Mucosa of descending colon (tissue), 3 donors: ENCODE results near the gene BIRC7. TPM values are rescaled to one million over a fixed set of nuclear protein-coding genes. Genes with fewer than 3 reads are reported as not detected.

Experiments used
- ATAC-seq: fragments of 200-7000 bp; cut with Tn5 transposase; one replicate; pipeline ENCODE4 v1.9.1; 2020; ENCODE audit warnings: mild to moderate bottlenecking, moderate library complexity
- DNase-seq, 3 donors: peaks; one replicate each; pipeline ENCODE4 v3.0.0-alpha.2; 2020
- H3K36me3 ChIP-seq: fragments of 200-600 bp; one replicate; pipeline ENCODE4 v1.8.0; 2021; ENCODE audit warnings: low read depth, mild to moderate bottlenecking
- H3K4me1 ChIP-seq: fragments of 200-600 bp; one replicate; pipeline ENCODE4 v1.8.0; 2021; ENCODE audit warnings: low read depth, mild to moderate bottlenecking
- H3K4me3 ChIP-seq: fragments of 200-600 bp; one replicate; pipeline ENCODE4 v1.8.0; 2021; ENCODE audit warnings: mild to moderate bottlenecking
- H3K9me3 ChIP-seq: fragments of 200-600 bp; one replicate; pipeline ENCODE4 v1.8.0; 2021; ENCODE audit warnings: mild to moderate bottlenecking
- intact Hi-C, 2 donors: fragments of 100-400 bp; cut with DNase I in 1 of 2; cut with micrococcal nuclease in 1 of 2; formaldehyde crosslinking; loops; one replicate each; pipeline versions ENCODE4 v1.11.0 to v1.11.1; 2022; cut with DNase I, micrococcal nuclease
- total RNA-seq, 3 donors: library from RNA; stranded (reverse); fragmentation: NEBNext Ultra II Directional in 2 of 3; extraction: Animal tissue kit (Norgen Biotek cat#: 25700) in 2 of 3; gene quantifications; one replicate each; pipeline versions ENCODE4 v1.2.1 to v1.2.4, GENCODE V29; 2021 to 2023
- TF ChIP-seq, protein P1 (sequence below): fragments of 200-600 bp; IDR thresholded peaks from one replicate; pipeline ENCODE4 v1.8.0; 2022; ENCODE audit warnings: antibody characterized with exemption, mild to moderate bottlenecking
- donor health status: DM: no; HTN: no; CAD: no; lungs with moderate emphysema.
- donor health status: DM: no; HTN: no; CAD: no.
- donor health status: DM: no; HTN: yes; CAD: no.

Gene BIRC7
- total RNA-seq, 3 donors from 2014 or later: 0.22 TPM; not detected in 2

DNA sequence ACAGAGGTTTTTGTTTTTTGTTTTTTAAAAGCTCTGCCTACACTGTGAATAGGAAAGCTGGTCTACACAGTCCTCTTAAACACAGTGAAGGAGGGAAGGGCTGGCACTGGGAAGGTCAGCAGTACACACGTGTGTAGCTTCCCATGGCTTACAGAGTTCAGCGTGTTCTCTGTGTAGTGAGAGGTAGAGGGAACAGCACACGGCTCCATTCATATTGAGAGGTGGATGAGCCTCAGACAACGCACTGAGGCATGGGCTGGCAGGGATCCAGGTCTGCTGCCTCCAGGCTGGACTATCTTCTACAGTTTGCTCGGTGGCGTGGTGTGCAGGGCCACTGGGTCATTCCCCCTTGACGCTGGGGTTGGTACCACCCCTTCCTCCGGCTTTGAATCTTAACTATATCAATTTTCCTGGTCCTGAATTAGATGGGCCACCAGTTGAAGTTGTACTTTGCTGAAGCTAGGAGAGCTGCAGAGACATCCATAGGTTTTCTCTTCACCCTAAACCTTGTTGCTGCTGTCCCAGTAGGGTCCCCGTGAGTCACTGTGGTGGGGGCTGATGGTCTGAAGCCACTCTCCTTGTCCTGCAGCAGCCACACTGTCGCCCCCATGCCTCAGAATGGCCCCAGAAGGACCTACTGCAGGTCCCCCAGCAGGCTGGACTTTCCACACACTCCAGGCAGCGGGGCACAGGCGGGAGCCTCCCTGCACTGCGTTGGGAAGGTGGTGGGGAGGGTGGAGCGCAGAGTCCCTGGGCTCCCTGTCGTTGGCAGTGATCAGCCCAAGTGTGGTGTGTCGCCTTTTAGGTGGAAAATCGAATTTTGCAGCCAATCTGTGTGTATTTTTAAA, 38.9 kb downstream of the BIRC7 start:
- H3K4me1 ChIP-seq: peaks cover 16% of the 10 kb centered on the region
- intact Hi-C loops: no loop called here
- no peak for ATAC-seq
- no peaks in the 10 kb centered on the region for H3K36me3 ChIP-seq
- no peaks in the 10 kb centered on the region for H3K9me3 ChIP-seq
- TF ChIP-seq, protein P1, sequence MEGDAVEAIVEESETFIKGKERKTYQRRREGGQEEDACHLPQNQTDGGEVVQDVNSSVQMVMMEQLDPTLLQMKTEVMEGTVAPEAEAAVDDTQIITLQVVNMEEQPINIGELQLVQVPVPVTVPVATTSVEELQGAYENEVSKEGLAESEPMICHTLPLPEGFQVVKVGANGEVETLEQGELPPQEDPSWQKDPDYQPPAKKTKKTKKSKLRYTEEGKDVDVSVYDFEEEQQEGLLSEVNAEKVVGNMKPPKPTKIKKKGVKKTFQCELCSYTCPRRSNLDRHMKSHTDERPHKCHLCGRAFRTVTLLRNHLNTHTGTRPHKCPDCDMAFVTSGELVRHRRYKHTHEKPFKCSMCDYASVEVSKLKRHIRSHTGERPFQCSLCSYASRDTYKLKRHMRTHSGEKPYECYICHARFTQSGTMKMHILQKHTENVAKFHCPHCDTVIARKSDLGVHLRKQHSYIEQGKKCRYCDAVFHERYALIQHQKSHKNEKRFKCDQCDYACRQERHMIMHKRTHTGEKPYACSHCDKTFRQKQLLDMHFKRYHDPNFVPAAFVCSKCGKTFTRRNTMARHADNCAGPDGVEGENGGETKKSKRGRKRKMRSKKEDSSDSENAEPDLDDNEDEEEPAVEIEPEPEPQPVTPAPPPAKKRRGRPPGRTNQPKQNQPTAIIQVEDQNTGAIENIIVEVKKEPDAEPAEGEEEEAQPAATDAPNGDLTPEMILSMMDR: no peak
- no peak for DNase-seq
- H3K4me3 ChIP-seq: no peak overlapping the region

DNA sequence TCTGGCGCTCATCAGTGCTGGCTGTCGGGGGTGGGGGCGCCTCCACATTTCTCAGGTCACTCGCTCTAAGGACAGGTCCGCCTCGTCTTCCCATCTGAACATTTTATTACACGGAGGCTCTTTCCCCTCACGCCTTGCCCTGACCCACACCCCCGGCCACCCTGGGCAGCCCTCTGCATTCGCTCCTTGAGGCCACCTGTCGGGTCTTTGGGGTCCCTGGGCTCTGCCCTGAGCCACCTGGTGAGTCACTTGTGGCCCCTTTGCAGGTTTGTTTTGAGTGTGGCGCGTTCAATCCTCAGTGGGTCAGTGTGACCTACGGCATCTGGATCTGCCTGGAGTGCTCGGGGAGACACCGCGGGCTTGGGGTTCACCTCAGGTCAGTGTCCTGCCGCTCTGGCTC, 40.1 kb downstream of the BIRC7 start:
- ATAC-seq (no peak), DNase-seq (no peak)
- no peaks in the 10 kb centered on the region for H3K9me3 ChIP-seq
- H3K4me3 ChIP-seq: no peak overlapping the region
- H3K36me3 ChIP-seq: no peaks in the 10 kb centered on the region
- intact Hi-C loops: no loop called here
- TF ChIP-seq, protein P1: no peak
- peaks cover 16% of the 10 kb centered on the region for H3K4me1 ChIP-seq

DNA sequence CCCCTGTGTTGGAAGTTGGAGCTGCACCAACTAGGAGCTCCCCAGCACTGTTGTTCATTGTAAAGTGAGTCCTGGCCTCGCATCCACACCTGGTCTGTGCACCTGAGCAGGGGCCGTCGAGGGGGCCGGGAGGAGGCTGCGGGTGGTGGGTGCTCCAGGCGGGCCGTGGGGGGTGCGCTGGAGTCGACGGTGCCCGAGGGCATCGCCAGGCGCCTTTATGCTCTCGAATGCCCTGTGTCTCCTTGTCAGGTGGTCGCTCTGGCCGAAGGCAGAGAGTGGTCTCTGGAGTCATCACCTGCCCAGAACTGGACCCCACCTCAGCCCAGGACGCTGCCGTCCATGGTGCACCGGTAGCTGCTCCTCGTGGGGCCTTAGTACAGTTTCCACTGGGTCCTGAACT, 41.3 kb downstream of the BIRC7 start:
- Histone ChIP-seq H3K36me3 (no peaks in the 10 kb centered on the region), H3K4me1 (peaks cover 16% of the 10 kb centered on the region), H3K9me3 (no peaks in the 10 kb centered on the region), H3K4me3 (no peak overlapping the region)
- TF ChIP-seq, protein P1: no peak
- intact Hi-C loops: no loop called here
- ATAC-seq (no peak), DNase-seq (no peak)

GRCh38 chr20:63277466-63278272, 42.0 kb downstream of the BIRC7 start:
- Histone ChIP-seq H3K4me1 (peaks cover 16% of the 10 kb centered on the region), H3K4me3 (no peak overlapping the region), H3K36me3 (no peaks in the 10 kb centered on the region), H3K9me3 (no peaks in the 10 kb centered on the region)
- no peak for ATAC-seq
- TF ChIP-seq, protein P1: no peak
- intact Hi-C loops: no loop called here
- DNase-seq: no peak

DNA sequence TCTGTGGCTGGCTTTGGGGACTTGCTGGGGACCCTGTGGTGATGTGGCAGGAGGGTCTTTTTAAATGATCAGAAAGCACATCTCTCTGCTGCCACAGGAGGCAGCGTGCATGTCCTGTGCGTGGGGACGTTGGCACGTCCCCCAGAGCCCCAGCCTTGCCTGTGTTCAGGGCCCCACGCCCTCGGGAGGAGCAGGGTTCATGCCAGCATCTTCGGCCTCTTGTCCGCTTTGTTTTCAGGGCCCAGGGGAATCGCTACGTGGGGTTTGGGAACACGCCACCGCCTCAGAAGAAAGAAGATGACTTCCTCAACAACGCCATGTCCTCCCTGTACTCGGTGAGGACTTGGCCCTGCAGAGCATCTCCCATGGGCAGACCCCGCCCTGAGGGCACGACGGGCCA, 43.0 kb downstream of the BIRC7 start:
- intact Hi-C loops: no loop called here
- no peaks in the 10 kb centered on the region for H3K36me3 ChIP-seq
- no peak for ATAC-seq

More for the DNA sequence above, 43.0 kb downstream of the BIRC7 start:
- Histone ChIP-seq H3K9me3 (no peaks in the 10 kb centered on the region), H3K4me1 (peaks cover 11% of the 10 kb centered on the region), H3K4me3 (no peak overlapping the region)
- TF ChIP-seq, protein P1: no peak
- DNase-seq: no peak
